ENCODE results near the gene ATP6V1G1.
"Not testable (repeated sequence)": the region's sequence is repeated elsewhere in the genome, so short reads cannot be mapped to it uniquely, and the experiment has no call there.

ATP6V1G1 gene

GRCh38 chr9:114580609-114581193 is 6.9 kb upstream of the ATP6V1G1 start:
- DNase-seq, result no peak

GRCh38 chr9:114583371-114584155 is 4.0 kb upstream of the ATP6V1G1 start:
- no peak for DNase-seq

DNA sequence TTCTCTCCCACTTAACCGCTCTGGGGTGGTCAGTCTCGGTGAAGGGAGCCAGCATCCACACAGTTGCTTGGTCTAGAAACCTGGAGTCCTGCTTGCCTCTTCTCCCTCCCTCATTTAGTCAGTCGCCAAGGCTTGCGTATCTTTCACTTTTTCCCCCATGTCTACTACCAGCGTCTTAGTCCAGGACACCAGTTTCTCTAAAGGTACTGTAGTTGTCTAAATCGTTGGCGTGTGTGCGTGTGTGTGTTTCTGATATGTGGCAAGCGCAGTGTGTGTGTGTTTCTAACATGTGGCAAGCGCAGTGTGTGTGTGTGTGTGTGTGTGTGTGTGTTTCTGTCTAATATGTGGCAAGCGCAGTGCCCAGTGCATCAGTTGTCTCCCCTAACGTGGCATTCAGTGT is 641 bp downstream of the ATP6V1G1 start:
- DNase-seq, result no peak

DNA sequence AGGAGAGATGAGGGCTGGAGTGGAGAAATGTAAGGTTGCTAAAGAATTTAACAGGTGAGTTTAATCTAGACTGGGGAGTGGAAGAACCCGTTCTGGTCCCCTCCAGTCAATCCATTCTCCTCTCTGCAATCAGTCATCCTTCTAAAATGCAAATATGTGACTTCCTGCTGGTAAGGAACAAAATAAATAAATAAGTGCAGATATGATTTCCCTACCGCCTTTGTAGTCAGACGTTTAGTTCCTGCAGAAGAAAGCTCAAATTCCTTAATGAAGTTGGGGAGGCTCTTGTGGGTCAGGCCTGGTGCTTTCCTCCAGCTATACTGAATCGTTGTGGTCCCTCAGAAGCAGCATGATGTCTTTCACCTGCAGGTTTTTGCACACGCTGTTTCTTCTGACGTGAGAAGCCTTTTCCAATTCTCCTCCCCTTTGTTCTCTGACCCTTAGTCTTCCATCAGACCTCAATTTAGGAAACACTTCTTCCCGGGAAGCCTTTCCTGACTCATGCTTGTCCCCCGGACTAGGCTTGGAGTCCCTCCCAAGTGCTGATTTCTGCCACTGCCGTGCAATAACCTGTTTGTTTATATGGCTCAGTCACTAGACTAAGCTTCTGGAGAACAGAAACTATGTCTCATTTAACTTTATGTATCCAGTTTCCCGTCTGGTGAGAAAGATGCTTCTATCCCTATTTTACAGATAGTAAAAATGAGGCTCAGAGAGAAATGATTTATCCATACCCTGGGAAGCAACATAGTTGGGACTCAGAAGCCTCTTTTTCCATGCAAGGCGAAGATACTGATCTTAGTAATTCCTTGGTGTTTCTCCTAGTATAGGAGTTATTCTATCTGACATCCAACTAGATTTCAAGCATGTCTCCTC is 1.3 kb downstream of the ATP6V1G1 start:
- no peak for DNase-seq

- no peak for DNase-seq
Measured at GRCh38 chr9:114590328-114590727, 2.8 kb downstream of the ATP6V1G1 start.

- no peak for DNase-seq
Measured at GRCh38 chr9:114591291-114591787, 3.8 kb downstream of the ATP6V1G1 start.

- no peak for DNase-seq
Measured at GRCh38 chr9:114591849-114592248, 4.3 kb downstream of the ATP6V1G1 start.

DNA sequence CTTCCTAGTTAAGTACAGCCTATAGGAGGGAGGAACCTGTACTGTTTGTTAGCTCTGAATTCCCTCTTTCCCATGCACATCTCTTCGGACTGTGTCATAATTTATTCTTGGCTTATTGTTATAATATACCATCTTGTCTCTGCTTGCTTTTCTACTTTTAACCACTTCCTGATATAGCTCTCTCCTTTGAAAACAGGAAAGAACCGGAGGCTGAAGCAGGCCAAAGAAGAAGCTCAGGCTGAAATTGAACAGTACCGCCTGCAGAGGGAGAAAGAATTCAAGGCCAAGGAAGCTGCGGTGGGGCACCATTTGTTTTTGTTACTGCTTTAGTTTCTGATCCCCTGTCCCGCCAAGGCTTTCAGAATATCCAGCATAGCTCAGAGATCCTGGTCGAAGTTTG is 4.8 kb downstream of the ATP6V1G1 start:
- no peak for DNase-seq

- no peak for DNase-seq
Measured at GRCh38 chr9:114594136-114594535, 6.6 kb downstream of the ATP6V1G1 start.

DNA sequence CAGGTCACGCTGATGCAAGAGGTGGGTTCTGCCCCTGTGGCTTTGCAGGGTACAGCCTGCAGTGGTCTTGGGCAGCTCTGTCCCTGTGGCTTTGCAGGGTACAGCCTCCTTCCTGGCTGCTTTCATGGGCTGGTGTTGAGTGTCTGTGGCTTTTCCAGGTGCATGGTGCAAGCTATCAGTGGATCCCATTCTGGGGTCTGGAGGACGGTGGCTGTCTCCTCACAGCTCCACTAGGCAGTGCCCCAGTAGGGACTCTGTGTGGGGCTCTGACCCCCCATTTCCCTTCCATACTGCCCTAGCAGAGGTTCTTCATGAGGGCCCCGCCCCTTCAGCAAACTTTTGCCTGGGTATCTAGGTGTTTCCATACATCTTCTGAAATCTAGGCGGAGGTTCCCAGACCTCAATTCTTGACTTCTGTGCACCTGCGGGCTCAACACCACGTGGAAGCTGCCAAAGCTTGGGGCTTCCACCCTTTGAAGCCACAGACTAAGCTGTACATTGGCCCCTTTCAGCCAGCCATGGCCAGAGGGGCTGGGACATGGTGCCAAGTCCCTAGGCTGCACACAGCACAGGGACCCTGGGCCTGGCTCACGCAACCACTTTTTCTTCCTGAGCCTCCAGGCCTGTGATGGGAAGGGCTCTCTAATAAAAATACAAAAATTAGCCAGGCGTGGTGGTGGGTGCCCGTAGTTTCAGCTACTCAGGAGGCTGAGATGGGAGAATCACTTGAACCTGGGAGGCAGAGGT is 13.1 kb downstream of the ATP6V1G1 start:
- DNase-seq, result not testable (repeated sequence)

- not testable (repeated sequence) for DNase-seq
Measured at GRCh38 chr9:114601787-114602186, 14.2 kb downstream of the ATP6V1G1 start.

DNA sequence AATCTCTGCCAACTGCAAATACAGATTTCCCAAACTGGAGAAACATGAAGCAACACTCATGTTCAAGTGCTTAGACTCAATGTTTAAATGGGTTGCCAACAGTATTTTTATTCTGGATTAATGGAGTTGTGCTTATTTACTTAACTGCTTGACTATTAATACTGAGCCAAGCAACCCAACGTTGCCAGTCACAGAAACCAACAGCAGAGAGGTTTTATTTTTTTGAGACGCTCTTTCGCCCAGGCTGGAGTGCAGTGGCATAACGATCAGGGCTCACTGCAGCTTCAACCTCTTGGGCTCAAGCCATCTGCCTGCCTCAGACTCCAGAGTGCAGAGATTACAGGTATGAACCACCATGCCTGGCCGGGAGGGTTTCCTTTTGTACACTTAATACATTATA is 15.1 kb downstream of the ATP6V1G1 start:
- DNase-seq, result no peak

DNA sequence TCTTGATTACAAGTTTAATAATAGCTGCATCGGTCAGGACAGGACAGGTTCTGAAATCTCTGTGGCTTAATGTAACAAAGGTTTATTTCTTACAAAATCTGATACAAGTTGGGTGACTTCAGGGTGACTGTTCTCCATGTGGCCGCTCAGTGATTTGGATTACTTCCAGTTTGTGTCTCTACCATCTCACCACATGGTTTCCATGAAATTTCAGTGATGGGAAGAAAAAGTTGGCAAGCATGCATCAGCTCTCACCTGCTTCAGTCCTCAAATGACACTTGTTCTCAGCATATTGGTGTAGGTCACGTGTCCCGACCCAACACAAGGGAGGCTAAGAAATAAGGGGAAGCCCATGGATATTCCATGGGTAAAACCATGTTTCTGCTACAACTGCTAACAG is 15.7 kb downstream of the ATP6V1G1 start:
- DNase-seq, result no peak

DNA sequence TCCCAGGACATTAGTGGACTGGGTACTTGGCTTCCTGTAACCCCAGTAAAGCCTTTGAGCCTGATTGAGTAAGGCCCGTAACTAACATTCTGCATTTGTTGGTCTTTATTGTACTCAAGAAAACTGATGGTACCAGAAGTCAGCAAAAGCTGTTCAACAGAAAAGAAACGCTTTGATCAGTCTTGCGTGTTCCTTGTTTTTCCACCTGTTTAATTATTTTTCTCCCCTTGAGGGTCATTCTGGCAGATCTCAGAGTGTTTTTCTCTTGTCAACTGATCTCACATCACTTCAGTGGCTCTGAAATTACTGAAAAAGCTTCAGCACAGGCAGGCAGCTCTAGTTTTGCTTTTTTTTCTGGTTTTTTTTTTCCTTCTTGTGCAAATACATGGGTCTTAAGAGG is 17.4 kb downstream of the ATP6V1G1 start:
- no peak for DNase-seq

DNA sequence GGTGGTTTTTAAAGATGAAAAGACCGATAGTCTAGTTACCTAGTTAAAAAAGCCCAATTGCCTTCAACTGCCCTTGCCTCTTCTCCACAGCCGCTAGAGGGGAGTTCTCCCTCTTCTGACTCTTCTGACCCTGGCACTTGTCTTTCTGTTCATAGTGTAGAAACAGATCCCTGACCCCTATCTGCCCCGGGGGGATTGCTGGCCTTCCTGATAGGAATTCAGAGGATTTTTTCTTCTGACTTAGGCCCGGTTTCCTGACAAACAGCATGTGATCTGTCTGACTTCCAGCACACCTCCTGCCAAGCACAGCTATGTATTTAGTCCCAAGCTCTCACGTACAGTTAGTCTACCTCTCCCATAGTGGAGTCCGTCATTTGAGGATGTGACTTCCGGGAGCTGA is 18.5 kb downstream of the ATP6V1G1 start:
- no peak for DNase-seq

- DNase-seq, result no peak
Measured at GRCh38 chr9:114606597-114607207, 19.1 kb downstream of the ATP6V1G1 start.

DNA sequence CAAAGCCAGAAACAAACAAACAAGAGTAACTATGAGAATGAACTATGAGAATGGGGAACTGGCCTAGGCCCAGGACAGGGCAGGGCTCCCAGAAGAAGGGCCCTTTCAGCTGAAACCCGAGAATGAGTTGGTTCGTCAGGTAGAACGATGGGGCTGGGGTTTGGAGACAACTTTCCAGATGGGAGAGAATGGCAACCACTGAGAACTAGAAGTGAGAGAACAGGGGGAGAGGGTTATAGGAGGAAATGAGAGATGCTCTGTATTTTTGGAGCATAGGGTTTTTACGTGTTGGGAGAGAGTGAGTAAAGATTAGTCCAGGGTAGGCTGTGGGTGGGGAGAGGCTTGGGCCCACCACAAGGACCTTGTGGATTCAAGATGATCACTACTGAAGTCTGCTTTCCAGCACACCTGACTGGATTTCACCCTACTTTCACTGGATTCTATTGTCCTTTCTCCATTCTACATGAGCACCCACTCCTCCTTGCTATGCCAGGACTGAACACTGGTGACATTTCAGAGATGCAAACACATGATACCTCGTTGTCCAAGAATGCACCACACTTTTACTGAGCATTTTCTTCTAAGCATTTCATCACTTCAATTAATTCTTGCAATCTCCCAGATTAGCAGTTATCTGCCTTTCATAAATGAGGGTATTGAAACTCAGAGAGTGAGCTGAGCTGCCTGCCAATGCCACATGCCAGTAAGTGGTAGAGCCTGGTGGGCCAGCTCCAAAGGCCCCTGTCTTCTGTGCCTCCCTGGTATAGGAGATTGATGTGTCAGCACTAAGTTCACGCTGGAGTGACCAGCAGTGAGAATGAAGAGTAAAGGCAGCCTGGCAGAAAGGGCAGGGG is 20.3 kb downstream of the ATP6V1G1 start:
- DNase-seq, result no peak

GRCh38 chr9:114608525-114608796 is 20.9 kb downstream of the ATP6V1G1 start:
- DNase-seq, result no peak

DNA sequence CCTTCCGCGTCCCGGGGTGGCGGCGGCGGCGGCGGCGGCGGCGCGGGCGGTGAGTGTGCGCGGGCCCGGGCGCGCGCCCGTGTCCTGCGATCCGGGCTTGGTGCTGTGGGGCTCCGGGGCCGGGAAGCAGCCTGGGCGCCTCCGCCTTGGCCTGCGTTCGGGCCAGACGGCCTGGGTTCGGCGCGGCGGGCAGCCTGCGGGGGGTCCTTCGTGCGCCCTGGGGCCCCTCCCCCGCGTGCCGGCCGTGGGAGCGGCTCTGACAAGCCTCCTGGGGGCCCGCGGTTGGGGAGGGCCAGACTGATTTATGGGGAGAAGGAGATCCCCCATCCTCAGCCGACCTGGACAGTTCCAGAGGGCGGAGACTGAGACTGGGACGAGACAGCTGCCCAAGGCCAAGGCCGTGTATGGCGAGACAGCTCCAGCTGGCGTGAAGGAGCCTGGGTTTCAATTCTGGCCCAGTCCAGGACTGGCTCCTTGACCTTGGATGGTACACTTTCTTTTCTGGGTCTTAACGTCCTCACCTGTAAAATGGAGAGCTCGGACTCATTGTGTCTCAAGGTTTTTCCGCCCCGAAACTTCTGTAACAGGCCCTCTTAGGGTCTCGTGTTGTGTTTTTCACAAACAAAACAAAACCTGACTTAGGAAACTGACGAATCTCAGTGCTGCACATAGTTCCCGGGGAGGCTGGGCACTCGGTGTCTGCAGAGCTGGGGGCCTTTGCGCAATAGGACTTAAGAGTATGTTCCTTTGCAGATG is 24.1 kb downstream of the ATP6V1G1 start:
- peak; percentile 13 for DNase-seq

- no peak for DNase-seq
Measured at GRCh38 chr9:114612272-114612923, 24.8 kb downstream of the ATP6V1G1 start.

All from NCI-H774 (cell line).